Renal pelvis (tissue), 4 donors: ENCODE data around the gene FOXE1. TPM values are rescaled to one million over a fixed set of nuclear protein-coding genes. Genes with fewer than 3 reads are reported as not detected.

Experiments
- DNase-seq: peaks from one replicate; pipeline ENCODE4 v3.0.0-alpha.2; 2013
- polyA plus RNA-seq, 3 donors: library from polyadenylated mRNA; unstranded; fragments of 120-200 nt; gene quantifications; one replicate each; pipeline ENCODE4 v1.2.1, GENCODE V29; 2013; ENCODE audit not compliant: insufficient read length in 3 of 3

The FOXE1 gene
- polyA plus RNA-seq, 3 donors = 0.03 TPM; not detected in 2

GRCh38 chr9:97848215-97848479, 4.9 kb upstream of the FOXE1 start:
- DNase-seq = no peak

DNA sequence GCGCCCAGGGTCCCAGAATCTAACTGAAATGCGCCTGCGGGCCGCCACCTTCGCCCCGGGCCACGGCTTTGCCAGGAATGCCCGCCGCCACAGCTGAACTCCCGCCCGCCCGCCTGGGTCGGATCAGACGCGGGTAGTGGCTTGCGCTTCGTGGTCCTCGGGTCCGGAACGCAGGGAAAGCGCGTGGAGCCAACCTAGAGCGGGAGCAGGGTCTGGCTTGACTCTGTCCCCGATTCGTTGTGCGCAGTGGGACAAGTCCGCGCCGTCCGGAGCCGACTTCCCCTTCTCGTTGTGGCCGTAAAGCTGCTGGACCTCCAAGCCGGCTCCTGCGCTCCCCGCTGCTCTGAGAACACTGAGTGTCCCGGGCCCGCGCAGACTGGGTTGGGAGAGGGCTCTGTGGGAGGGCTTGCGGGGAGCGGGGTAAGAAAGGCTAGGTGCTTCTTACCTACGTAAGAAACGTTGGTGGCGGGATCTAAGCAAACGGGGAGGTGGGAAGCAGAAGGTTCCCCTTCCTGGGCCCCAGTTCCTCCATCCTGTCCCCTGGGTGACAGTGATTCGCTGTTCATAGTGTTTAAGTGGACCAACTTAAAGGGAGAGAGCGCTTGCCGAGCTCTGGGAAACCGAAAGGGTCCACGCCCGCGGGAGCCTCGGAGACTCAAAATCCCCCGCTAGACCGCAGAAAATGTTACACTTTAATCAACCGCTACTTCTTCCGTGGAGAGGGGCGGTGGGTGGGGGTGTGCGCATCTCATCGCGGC, 4.4 kb upstream of the FOXE1 start:
- no peak for DNase-seq

DNA sequence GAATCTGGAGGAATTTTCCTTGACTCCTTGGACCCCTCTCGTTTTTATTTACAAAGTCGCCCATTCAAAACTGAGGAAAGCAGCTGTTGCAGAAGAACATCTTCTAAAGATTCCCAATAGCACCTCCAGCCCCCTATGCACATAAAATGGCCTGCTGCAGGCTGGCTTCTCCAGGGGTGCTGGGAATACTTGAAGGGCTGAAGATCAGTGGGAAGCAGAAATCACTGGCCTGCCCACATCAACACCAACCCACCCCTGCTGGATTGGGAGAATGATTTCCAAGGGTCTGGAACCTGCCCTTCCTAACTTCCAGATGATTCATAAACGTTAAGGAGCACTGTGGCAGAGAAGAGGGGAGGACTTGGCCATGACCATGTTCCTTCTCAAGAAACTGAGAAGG, 3.0 kb upstream of the FOXE1 start:
- DNase-seq = no peak

DNA sequence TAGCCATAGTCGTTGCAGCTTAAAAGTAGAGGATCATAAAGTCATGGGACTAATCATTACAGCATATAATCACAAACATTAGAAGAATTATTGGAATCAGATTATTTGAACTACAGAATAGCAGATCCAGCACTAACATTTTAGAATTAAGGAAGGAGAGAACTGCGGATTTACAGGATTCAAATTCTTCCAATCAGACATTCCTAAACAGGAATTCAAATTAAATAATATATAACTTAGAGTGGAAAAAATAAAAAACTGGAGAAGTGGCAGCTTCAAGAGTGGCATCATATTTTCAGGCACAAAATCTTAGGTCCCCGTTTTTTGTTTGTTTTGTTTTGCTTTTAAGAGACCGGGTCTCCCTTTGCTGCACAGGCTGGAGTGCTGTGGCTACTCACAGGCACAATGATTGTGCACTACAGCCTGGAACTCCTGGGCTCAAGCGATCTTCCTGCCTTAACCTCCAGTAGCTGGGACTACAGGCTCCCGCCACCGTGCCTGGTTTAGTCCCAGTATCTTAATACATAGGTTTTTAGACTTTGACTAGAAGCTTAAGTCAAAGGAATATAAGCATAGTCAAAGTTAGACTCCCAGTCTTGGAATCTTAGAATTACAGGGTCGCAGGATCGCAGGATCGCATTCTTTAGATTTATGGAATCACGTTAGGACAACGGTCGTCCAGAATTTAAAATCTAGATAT, 2.1 kb upstream of the FOXE1 start:
- no peak for DNase-seq

GRCh38 chr9:97851446-97851883, 1.6 kb upstream of the FOXE1 start:
- DNase-seq = no peak

DNA sequence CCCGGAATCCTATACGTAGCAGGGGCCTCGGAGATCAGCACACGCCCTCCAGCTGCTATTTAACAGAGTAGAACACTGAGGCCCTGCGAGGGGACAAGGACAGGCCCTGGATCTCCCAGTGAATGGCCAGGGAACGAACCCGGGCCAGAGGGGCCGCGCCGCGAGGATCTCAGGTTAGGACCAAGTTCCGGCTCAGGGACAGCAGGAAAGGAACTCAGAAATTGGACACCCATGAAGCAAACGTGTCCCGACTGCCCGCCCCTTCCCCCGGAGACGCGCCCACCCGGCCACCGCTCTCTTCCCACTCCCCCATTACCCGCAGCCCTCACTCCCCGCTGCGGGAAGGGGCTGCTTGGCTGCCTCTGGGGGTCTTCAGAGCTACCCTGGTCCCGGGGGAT, 1.0 kb upstream of the FOXE1 start:
- no peak for DNase-seq

GRCh38 chr9:97852399-97853055, 499 bp upstream of the FOXE1 start:
- no peak for DNase-seq

DNA sequence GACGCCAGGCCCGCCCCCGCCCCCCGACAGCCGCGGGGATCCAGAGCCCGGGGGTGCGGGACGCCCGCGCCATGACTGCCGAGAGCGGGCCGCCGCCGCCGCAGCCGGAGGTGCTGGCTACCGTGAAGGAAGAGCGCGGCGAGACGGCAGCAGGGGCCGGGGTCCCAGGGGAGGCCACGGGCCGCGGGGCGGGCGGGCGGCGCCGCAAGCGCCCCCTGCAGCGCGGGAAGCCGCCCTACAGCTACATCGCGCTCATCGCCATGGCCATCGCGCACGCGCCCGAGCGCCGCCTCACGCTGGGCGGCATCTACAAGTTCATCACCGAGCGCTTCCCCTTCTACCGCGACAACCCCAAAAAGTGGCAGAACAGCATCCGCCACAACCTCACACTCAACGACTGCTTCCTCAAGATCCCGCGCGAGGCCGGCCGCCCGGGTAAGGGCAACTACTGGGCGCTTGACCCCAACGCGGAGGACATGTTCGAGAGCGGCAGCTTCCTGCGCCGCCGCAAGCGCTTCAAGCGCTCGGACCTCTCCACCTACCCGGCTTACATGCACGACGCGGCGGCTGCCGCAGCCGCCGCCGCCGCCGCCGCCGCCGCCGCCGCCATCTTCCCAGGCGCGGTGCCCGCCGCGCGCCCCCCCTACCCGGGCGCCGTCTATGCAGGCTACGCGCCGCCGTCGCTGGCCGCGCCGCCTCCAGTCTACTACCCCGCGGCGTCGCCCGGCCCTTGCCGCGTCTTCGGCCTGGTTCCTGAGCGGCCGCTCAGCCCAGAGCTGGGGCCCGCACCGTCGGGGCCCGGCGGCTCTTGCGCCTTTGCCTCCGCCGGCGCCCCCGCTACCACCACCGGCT, 1.0 kb downstream of the FOXE1 start:
- no peak for DNase-seq

DNA sequence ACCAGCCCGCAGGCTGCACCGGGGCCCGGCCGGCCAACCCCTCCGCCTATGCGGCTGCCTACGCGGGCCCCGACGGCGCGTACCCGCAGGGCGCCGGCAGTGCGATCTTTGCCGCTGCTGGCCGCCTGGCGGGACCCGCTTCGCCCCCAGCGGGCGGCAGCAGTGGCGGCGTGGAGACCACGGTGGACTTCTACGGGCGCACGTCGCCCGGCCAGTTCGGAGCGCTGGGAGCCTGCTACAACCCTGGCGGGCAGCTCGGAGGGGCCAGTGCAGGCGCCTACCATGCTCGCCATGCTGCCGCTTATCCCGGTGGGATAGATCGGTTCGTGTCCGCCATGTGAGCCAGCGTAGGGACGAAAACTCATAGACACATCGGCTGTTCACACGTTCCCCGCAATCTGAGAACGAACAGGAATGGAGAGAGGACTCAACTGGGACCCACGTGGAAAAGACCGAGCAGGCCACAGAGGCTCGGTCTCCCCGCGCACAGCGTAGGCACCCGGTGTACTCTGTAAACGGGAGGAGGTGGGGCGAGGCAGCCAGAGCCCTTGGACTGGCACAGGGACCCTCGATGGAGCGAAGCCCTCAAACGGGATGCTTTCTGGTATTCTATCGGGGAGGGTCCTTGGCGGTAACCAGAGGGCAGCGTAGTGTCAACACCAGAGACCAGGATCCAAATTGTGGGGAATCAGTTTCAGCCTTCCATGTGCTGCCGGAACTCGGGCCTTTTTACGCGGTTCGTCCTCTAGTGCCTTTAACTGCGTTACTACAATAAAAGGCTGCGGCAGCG, 1.9 kb downstream of the FOXE1 start:
- DNase-seq = no peak

DNA sequence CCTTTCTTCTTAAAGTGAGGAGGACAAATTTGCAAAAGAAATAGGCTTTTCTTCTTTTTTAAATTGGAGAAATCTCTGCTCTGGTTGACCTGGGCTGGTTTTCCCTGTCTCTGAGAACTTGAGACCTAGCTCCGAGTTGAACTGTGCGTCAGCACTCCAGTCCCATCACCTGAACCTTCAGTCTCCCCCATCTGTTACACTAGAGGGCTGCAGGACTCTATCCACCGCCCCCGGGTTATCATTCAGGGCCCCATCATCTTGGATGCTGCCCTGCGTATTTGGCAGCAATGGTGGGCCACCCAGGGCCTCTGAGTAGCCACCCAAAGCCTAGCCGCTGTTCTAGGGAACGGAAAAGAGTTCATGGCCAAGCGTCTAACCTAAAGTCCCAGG, 2.5 kb downstream of the FOXE1 start:
- DNase-seq = no peak

DNA sequence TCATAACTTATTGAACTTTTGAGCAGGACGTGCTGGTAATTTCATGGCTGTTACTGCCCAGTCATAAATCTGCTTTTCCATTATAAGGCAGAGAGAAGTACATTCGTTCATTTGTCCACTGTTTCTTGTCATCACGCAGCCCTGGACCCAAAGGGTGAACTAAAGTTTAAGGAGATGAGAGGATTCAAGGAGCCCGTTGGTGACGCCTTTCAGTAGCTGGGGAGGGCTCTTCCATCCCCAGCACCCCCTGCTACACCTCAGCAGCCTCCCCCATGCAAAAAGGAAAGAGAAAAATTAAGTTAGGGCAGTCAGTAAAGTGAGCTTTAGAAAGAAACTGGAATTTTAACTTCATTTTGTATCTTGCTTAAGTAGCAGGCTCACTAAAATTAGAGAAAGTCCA, 2.9 kb downstream of the FOXE1 start:
- DNase-seq = no peak

GRCh38 chr9:97856857-97857605, 4.0 kb downstream of the FOXE1 start:
- DNase-seq = no peak

- DNase-seq = no peak
Measured at GRCh38 chr9:97857606-97858392, 4.8 kb downstream of the FOXE1 start.

- DNase-seq = no peak
Measured at GRCh38 chr9:97858393-97858713, 5.3 kb downstream of the FOXE1 start.

- DNase-seq = no peak
Measured at GRCh38 chr9:97858826-97859225, 5.8 kb downstream of the FOXE1 start.

GRCh38 chr9:97859346-97859745, 6.3 kb downstream of the FOXE1 start:
- no peak for DNase-seq

- DNase-seq = no peak
Measured at GRCh38 chr9:97860451-97861147, 7.6 kb downstream of the FOXE1 start.

DNA sequence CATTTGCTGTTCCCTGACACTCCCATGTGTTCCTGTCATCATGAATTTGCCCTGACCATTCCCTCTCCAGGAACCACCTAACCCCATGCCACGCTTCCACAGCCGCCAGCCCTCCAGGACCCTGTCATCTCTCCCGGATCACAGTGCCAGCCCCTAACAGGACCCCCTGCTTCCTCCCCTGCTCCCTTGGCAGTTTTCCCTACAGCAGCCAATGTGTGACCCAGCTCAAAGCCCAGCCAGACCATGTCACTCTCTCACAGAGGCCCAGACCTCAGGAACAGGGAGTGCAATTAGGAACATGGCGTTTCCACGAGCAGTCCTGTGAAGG, 8.1 kb downstream of the FOXE1 start:
- no peak for DNase-seq

DNA sequence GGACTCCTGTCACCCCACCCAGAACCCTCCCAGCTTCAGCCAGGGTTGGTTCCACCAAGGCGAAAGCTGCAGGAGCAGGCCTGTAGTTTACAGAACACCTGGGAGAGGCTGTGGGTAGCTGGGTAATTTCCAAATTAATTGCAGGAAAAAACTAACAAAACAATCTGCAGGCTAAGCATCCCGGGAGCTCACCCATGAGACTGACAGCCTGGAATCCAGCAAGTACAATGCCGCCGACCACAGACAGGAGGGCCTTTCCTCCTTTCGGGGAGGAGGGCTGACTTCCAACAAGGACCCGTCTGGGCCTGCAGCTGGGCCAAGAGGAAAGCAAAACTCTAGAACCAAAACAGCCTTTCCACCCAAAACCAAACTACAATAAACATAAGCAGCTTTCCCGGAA, 10.3 kb downstream of the FOXE1 start:
- DNase-seq = no peak

- no peak for DNase-seq
Measured at GRCh38 chr9:97864396-97864795, 11.4 kb downstream of the FOXE1 start.
